GM19099 (cell line): ENCODE data around the gene CDC42EP3.

Experiments used
- POLR2A ChIP-seq: IDR thresholded peaks from 3 replicates; pipeline ENCODE4 v1.6.1; 2011; ENCODE audit warnings: low read depth; ENCODE audit not compliant: insufficient read length; ENCODE audit errors: extremely low read depth

CDC42EP3 gene

GRCh38 chr2:37625156-37625555, 46.3 kb downstream of the CDC42EP3 start:
- TF ChIP-seq POLR2A: no peak

GRCh38 chr2:37623971-37624900, 47.2 kb downstream of the CDC42EP3 start:
- no peak for TF ChIP-seq POLR2A

- TF ChIP-seq POLR2A: no peak
These were observed 48.0 kb downstream of the CDC42EP3 start for GRCh38 chr2:37623406-37623805.

- no peak for TF ChIP-seq POLR2A
These were observed 48.9 kb downstream of the CDC42EP3 start for GRCh38 chr2:37622450-37623100.

GRCh38 chr2:37621199-37621598, 50.2 kb downstream of the CDC42EP3 start:
- no peak for TF ChIP-seq POLR2A

- TF ChIP-seq POLR2A: no peak
These were observed 51.5 kb downstream of the CDC42EP3 start for GRCh38 chr2:37619959-37620300.

GRCh38 chr2:37619230-37619958, 52.0 kb downstream of the CDC42EP3 start:
- TF ChIP-seq POLR2A: no peak

- TF ChIP-seq POLR2A: no peak
These were observed 53.1 kb downstream of the CDC42EP3 start for GRCh38 chr2:37618326-37618725.

GRCh38 chr2:37617119-37617892, 54.1 kb downstream of the CDC42EP3 start:
- no peak for TF ChIP-seq POLR2A

- no peak for TF ChIP-seq POLR2A
These were observed 54.8 kb downstream of the CDC42EP3 start for GRCh38 chr2:37616677-37617005.

- TF ChIP-seq POLR2A: no peak
These were observed 55.4 kb downstream of the CDC42EP3 start for GRCh38 chr2:37615804-37616676.

GRCh38 chr2:37614061-37614738, 57.2 kb downstream of the CDC42EP3 start:
- TF ChIP-seq POLR2A: no peak

- TF ChIP-seq POLR2A: no peak
These were observed 59.1 kb downstream of the CDC42EP3 start for GRCh38 chr2:37612382-37612781.
